Embryonic facial prominence (tissue), 1 donor: ENCODE measurements around the gene KRT3.

Source experiments
- DNase-seq: peaks from one replicate; pipeline ENCODE4 v3.0.0-alpha.2; 2016; ENCODE audit errors: extremely low spot score

The KRT3 gene

DNA sequence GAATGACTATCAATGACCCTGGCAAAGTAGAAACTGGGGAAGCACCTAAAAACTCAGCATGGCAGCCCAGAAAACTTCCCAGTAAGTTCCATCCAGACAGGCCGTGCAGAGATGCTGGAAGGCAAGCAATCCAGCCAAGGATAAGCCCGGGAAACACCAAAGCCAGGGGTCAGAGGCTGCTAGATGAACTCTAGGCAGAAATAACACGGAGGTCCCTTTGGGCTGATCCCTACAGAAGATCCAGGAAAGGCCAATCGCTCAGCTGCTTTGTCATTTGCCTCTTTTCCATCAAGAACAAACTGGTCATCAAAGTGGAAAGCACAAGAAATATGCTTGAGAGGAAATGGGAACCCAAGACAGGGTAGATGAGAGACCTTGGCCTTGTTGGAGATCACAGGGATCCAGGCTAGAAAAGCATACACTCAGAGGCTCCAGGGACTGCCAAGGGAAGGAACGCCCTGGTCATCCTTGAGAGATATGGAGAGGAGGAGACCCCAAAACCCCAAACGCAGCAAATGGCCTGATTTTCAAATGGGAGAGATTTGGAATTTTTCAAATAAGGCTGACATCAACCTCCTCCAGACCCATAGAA is 31.7 kb upstream of the KRT3 start:
- DNase-seq, result no peak

DNA sequence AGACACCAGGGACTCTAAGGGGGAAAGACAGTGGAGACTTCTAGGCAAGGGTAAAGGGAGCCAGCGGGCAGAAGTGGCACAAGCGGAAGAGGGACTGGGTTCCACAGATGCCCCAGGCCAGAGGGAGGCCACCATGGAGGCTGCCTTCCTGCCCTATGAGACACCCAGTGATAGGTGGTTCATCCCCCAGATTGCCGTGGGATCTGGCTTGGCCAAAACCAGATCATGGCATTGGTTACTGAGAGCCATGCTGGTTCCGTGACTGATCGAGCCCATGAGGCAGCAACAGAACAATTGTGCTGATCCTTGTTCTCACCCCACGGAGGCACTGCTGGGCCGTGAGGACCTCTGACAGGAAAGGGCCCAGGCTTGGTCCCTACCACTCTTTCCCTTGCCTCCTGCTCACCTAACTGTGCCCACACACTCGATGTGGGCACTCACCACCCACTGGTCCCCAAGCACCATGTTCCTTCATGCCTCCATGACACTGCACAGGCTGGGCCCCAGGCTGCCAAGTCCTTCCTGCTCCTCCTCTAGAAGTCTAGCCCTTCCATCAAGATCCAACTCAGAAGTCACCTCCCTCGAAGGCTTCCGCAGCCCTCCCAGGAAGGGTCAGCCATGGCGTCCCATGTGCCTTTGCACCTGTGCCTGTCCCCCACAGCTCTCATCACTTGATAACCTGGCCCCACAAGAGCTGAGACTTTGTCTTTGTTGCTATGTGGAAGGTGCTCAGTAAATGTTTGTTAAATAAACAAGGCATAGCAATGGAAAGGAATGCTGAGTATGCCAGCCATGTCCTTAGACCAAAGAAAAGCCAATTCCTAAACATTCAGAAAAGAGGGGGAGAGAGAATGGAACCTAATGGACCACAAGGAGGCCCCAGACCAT is 30.9 kb upstream of the KRT3 start:
- no peak for DNase-seq

DNA sequence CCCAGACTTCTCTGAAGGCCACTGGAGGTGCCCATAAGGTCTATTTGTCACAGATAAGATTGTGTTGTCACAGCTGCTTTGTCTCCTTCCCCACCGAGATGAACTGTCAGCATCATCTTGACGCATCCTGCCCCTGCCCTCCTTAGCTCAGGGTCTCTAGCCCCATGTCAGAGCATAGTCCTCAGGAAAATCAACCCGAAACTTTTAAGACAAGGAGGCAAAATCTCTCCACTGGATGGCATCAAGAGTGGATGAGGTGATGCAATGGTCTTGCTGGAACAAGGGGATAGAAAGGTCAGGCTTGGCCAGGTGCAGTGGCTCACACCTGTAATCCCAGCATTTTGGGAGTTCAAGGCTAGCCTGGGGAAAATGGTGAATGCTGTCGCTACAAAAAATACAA is 30.0 kb upstream of the KRT3 start:
- no peak for DNase-seq

DNA sequence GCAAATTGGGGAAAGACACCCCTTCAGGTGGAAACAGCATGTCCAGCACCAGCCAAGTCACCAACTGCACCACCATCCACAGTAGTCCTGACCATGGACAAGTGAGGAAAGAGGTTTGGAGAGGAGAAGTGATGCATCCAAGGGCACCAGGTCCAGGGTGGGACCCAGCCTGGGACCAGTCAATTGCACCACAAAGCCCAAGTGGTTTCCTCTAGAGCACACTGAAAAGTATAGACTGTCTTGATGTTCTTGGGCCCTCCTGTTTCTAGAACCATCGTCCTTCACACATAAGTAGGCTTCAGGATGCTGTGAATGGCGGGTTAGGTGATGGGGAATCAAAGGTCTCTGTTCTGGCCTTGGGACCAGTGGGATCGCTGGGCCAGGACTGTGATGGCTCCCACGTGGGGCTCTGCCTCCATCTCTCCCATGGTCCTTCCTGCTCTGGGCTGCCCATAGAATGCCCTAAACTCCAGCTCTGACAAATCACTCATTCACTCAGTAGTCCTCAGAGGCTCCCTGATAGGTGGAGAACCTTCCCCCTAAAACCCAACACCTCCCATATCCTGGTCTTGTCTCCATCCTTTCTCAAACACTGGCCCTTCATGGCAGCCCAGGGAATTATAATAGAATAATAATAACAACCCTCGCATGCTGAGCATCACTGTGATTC is 29.0 kb upstream of the KRT3 start:
- no peak for DNase-seq

DNA sequence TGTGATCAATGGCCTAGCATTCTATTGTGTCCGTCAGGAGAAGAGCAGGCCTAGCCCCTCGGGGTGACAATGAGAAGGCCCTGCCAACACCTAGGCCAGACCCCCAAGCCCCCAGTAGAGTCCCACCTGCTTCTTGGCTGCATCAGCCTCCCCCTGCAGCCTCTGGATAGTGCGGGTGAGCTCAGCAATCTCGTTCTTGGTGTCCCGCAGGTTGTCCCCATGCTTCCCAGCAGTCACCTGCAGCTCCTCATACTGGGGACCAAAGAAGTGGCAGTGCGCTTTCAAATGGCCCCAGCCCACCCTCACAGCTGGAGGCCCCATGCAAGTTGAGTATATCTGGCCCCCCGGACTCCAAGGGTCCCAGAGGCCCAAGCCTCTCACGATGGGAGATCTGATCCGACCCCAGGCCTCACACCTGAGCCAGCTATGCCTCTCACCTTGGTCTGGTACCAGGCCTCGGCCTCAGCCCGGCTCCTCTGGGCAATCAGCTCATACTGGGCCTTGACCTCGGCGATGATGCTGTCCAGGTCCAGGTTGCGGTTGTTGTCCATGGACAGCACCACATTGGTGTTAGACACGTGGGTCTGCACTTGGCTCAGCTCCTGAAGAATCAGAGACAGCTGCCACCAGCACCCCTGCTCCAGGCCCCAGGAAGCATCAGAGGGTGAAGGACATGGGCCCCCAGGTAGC is 28.0 kb upstream of the KRT3 start:
- DNase-seq, result no peak

DNA sequence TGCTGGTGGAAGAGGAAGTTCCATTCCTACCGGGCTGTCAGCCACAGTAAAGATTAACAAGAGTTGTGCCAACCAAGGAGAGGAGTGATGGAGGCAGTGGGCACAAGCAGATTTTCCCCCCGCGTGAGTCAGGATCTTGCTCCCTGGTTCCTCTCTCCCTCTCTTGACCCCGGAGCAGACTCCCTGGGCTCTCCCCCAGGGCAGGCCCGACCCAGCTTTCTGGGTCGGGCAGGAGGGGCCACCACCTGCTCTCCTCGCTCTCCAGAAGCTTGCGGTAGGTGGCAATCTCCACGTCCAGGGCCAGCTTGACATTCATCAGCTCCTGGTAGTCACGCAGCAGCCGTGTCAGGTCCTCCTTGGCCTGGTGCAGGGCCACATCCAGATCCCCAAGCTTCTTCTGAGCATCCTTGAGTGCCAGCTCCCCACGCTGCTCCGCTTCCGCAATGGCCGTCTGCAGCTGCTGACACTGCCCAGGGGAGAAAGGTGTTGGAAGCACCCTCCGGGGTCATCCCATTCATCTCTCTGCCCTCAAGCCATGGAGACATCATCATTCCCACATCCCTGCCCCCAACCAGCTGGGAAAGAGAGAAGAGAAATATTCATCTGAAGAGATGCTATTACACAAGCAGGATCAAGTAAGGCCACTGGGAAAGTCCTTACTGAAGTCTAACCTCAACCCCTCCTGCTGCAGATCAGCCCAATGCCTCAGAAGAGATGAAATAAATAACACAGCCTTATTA is 27.0 kb upstream of the KRT3 start:
- DNase-seq, result no peak

DNA sequence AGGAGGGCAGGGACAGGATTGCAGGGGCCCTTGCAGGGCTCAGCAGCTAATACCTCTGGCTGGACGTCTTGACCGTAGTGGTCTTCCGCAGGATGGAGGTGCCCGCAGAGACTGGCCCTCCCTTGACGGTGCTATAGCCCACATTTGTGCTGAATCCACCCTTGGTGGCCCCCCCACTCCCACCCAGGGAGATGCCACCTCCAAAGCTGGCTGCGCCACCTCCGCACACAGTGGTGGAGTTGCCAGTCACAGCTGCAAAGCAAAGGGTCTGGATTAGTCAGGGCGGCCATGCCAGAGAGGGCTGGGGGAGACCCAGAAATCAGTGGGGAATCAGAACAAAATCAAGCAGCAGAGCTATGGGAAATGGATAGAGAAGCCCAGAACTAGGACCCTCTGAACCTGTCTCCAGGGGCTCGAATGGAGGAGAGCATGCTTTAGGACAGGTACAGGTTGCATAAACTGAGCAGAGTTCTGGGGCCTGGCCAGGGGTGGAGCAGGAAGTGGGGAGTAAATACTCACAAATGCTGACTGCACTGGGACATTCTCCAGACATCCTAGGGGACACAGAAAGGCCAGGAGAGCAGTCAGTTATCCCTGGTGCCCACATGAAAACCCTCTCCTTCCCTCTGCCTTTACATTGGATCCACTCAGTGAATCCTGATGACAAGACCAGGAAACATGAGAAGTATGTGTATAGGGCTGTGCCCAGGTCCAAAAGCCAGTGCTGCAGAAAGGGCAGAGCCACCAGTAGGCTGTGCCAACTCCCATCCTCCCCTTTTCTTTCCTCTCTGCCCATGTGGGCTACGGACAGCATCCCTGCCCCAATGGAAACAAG is 26.1 kb upstream of the KRT3 start:
- no peak for DNase-seq

DNA sequence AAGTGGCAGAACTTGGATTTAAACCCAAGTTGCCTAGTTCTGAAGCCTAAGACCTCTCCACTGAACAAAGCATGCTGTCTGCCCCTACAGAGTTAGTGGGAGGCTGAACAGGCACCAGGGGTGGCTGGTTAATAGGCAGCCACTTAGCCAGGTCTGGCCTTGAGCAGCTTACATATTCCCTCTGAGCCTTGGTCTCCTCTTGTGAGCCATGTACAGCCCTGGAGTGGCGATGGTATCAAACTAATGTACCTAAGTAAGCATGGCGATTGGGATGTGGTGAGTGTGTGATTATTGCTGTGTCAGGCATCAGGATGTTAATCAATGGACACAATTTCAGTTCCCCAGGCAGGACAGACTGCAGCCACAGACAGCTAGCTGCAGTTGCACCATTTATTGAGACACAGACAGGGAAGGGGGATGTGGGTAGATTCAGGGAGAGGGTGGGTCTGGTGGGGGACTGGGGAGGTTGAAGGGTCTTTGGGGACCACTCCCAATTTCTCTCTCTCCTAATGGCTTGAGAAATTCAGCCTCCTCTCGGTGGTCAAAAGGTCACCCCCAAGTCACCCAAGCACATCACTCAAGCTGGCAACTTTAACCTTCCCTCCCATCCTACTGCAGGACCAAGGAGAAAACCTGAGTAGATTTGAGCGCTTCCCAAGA is 25.3 kb upstream of the KRT3 start:
- no peak for DNase-seq

DNA sequence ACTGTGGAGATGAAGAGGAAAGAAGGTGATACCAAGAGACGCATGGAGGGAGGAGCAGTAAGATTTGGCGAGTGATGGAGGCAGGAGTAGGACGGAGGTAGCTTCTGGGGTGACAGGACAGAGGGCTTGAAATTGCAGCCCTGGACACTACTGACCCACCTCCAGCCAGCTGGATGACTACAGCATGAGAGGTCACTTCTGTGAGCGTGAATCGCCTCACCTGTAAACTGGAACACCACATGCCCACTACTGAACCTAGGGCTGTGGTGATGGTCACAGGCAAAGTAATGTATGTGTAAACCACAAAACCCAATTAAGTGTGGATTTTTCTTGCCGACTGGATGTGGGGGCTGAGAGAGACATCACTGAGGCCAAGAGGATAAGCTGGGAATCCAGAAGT is 24.6 kb upstream of the KRT3 start:
- no peak for DNase-seq

DNA sequence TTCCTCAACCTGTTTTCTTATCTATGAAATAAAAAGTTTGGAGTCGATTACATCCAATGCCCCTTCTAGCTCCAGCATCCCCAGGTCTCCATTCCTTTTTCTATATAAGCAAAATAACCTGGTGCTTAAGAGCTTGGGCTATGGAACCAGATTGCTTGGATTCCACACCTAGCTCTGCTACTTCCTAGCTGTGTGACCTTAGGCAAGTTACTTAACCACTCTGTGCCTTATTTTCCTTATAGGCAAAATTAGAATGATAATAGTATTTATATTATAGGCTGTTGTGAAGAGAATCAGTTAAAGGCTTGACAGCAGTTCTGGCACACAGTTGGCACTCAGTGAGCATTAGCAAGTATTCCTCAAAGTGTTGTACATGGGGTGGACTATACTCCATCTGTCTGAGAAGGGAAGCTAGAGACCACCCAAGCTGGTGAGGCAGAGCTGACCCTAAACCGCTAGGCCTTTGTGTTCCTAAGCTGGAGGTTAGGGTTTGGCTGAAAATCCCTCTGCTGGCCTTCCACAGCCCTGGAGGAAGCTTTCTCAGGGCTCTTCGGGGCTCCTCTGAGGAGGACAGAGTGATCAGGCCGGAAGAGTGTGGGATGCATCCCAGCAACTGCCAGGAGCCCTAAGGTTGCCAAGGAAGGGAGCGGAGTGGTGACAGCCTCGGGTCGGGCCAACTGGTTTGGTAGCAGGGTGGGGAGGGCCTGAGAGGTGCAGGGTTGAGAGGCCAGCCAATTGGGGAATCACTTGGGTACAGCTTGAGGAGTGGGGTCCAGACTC is 24.0 kb upstream of the KRT3 start:
- no peak for DNase-seq

DNA sequence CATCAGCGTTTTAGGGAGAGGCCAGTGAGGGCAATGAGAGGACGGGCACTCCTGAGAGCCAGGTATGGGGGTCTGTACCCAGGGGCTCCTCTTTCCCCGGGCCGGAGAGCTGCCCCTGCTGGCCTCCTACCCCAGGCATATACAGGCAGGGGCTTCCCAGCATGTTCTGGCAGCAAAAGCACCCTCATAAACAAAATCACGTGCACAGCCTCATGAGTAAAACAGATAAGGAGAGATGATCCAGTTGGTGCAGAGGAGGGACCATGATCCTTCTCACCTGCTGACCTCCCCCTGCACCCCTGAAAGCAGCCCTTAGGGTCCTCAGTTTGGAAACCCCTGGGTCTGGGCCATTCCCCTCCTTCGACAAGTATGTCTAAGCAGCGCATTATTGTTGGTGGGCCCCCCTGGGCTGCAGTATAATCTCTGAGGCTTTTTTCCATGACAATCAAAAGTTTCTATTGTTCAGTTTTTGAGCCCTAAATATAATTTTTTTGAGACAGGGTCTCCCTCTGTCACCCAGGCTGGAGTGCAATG is 23.0 kb upstream of the KRT3 start:
- DNase-seq, result no peak

DNA sequence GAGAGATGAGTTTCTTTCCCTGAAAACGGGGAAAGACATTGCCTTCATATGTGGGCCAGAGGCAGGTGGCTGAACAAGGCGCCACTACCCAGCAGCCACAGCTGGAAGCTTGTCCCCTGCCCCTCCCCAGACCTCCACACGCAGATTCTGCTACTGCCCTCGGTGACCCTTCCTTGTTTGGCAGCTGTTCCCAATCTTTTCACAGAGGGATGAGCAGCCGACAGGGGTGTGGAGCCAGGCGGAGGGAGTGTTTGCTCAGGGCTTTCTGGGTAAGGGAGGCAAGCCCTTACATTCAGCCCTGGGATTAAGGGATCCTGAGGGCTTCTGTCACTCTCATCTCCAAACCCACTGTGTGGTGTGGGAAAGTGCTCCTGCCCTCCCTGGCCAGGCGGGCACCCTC is 22.5 kb upstream of the KRT3 start:
- DNase-seq, result no peak

DNA sequence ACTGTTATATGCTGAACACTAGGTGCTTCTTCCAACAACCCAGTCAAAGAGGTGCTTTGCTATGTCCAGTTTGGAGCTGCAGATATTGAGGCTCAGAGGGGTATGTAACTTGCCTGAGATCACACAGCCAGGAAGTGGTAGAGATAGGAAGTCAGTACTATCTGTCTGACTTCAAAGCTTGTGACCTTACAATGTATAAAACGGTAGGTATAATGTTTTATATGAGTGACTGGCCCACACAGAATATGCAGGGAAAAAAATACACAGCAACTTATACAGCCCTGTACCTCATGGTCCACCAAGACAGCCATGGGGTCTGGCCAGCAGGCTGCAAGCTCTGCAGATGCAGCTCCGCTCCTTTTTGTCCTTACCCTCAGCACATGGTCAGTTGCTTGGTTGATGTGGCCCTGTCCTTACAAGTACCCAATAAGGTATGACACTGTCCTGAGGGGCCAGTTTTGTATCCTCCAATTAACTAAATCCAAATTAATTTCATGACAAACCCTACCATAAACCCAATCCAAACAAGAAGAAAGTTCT is 21.9 kb upstream of the KRT3 start:
- DNase-seq, result no peak

DNA sequence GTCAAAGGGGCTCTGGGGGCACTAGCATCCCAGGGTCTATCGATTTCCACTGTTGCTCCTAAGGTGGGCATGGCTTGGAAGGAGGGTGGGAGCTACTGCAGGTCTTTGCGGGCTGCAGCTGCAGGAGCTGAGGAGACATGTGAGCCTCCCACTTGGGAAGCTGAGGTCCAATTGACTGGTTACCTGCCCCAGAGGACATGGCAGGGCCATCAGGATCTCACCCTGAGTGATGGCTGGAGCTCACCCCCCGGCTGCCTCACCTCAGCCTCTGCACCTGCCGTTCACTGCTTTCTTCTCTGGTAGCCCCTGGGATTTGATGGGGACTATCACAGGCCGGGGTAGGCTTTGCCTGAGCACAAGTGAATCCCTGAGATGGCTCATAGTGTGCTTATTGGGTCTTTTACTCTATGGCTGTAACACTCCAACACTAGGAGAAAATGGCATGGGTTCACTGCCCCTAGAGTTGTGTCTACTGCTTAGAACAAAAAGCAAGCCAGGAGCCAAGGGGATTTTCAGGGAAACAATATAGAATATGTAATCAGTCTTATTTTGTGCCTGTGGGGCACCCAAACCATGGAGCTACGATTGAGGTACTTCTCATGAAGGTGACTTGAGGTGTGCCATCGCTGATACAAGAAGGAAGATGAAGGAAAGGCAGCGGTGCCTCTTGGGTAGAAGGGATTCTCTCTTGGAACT is 21.2 kb upstream of the KRT3 start:
- no peak for DNase-seq

DNA sequence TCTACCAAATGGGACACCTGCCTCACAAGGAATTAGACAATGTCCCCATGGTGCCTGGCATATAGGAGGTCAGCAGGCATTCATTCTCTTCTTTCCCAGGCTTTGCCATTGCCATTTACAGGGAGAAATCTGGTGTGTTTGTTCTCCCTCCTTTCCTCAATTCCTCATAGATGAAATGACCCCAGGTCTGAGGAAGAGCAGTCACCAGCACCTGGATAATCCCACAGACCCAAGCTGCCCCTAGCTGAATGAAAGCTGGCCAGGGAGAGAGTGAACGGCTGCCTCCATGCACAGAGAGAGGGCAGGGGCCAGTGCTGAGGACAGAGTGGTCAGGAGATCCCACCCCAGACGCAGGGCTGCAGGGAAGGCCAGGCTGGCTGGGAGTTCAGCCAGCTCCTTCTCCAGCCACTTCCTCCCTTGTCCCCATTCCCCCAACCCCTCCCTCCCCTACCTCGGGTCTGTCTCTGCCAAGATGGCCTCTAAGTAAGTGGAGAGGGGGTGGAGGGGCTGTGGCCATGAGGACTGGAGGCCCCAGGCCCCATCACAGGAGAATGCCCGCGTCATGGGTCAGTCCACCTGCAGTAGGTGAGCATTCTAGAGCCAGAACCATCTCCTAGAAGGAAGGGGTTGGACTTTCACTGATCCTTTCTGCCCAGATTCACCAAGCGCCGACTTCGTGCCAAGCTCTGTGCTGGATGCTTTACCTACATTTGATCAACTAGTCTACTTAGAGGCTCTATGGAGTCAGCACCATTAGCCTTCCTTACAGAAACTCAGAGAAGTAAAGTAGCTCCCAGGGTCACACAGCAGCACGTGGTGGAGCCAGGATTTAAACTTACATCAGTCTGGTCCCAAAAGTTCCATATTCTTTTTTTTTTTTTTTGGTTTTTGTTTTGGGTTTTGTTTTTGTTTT is 20.0 kb upstream of the KRT3 start:
- DNase-seq, result no peak

DNA sequence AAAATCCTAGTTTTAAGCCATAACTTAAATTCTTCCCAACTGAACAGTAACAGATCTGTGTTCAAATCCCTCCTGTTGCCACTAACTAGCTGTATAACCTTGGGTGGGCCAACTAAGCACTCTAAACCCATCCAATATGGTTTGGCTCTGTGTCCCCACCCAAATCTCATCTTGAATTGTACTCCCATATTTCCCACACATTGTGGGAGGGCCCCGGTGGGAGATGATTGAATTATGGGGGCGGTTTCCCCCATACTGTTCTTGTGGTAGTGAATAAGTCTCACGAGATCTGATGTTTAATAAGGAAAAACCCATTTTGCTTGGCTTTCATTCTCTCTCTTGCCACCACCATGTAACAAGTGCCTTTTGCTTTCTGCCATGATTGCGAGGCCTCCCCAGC is 19.2 kb upstream of the KRT3 start:
- no peak for DNase-seq

DNA sequence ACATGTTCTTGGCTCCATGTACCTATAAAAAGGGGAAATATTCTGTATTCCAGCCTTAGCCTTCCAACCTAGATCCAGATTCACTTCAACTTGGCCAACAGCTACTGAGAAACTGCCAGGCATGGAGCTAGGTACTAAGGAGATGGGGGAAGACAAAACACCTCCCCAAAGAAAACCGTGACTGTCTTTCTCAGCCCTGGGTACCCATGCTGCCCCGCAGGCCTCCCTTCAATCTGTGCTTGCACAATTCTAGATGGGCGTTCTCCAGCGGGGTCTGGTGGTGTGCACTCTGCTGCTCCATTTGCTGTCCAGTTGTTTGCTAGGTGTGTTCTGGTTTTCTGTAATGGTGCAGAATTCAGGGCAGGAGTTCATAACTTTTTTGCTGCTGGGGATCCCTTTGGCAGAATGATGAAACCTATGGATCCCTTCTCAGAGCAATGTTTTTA is 18.8 kb upstream of the KRT3 start:
- DNase-seq, result no peak
